Measurements from ENCODE around the gene SYTL1. TPM values are rescaled to one million over a fixed set of nuclear protein-coding genes. Genes with fewer than 3 reads are reported as not detected.

The SYTL1 gene
- total RNA-seq, 3 donors from 2014 or later (not counting 1 experiment from before 2014, with no cell fraction given), result 244 to 312 (median 273) TPM

GRCh38 chr1:27327964-27328363 lies 13.9 kb upstream of the SYTL1 start:
- TF ChIP-seq, protein P1, sequence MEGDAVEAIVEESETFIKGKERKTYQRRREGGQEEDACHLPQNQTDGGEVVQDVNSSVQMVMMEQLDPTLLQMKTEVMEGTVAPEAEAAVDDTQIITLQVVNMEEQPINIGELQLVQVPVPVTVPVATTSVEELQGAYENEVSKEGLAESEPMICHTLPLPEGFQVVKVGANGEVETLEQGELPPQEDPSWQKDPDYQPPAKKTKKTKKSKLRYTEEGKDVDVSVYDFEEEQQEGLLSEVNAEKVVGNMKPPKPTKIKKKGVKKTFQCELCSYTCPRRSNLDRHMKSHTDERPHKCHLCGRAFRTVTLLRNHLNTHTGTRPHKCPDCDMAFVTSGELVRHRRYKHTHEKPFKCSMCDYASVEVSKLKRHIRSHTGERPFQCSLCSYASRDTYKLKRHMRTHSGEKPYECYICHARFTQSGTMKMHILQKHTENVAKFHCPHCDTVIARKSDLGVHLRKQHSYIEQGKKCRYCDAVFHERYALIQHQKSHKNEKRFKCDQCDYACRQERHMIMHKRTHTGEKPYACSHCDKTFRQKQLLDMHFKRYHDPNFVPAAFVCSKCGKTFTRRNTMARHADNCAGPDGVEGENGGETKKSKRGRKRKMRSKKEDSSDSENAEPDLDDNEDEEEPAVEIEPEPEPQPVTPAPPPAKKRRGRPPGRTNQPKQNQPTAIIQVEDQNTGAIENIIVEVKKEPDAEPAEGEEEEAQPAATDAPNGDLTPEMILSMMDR (IDR thresholded peaks at IDR 0.05), result no peak
- H3K9me3 Mint-ChIP-seq, result no peaks in the 10 kb centered on the region
- Histone ChIP-seq H3K4me1 (ENCODE audit: control insufficient read depth, insufficient read depth, low read length) (peaks cover 23% of the 10 kb centered on the region), H3K36me3 (ENCODE audit: control insufficient read depth, insufficient read depth, low read length) (peaks cover 50% of the 10 kb centered on the region), H3K4me3 (ENCODE audit: low read length) (no peak overlapping the region), H3K27ac (ENCODE audit: low read length) (no peak overlapping the region), H3K27me3 (ENCODE audit: control insufficient read depth, insufficient read depth, low read length) (no peaks in the 10 kb centered on the region), H3K9me3 (ENCODE audit: control insufficient read depth, insufficient read depth, low read length) (no peaks in the 10 kb centered on the region)
- H3K27ac Mint-ChIP-seq, result peak overlapping the region; percentile 14 to 19
- H3K27me3 Mint-ChIP-seq (ENCODE audit: low read depth in 2 of 2), result no peaks in the 10 kb centered on the region
- DNase-seq (no peak), ATAC-seq (no peak)
- WGBS (ENCODE audit: insufficient coverage), result 97% methylated on average over 5 of the region's 5 CpGs
- H3K4me3 Mint-ChIP-seq, result no peak overlapping the region
- peaks cover 55 to 70% of the 10 kb centered on the region in 2 donors for H3K4me1 Mint-ChIP-seq
- intact Hi-C loops (cut with micrococcal nuclease), result no loop called here
- no peaks in the 10 kb centered on the region for H3K36me3 Mint-ChIP-seq

DNA sequence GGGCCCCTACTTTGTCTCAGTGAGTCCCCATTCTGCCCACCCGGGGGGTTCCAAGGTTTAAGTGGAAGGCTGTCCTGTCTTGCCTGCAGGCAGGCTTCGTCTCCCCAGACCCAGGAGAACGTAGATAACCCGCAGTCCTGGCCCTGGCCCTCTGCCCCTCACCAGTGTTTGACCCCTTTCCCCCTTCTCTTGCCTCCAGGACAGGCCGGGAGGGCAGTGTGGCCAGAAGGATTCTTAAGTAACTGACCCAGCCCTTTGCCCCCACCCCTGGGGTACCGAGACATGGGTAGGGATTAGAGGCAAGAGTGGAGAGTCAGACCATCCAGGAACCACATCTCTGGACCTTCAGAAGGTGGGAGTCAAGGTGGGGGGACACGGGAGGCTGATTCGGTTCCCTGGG lies 11.0 kb upstream of the SYTL1 start:
- 92% methylated on average over 8 of the region's 8 CpGs for WGBS (ENCODE audit: insufficient coverage)
- H3K4me3 Mint-ChIP-seq, result no peak overlapping the region
- ATAC-seq (no peak), DNase-seq (no peak)
- Histone ChIP-seq H3K27me3 (ENCODE audit: control insufficient read depth, insufficient read depth, low read length) (no peaks in the 10 kb centered on the region), H3K9me3 (ENCODE audit: control insufficient read depth, insufficient read depth, low read length) (no peaks in the 10 kb centered on the region), H3K4me3 (ENCODE audit: low read length) (no peak overlapping the region), H3K4me1 (ENCODE audit: control insufficient read depth, insufficient read depth, low read length) (peaks cover 21% of the 10 kb centered on the region), H3K27ac (ENCODE audit: low read length) (no peak overlapping the region), H3K36me3 (ENCODE audit: control insufficient read depth, insufficient read depth, low read length) (peaks cover 63% of the 10 kb centered on the region)
- no peaks in the 10 kb centered on the region for H3K27me3 Mint-ChIP-seq (ENCODE audit: low read depth in 2 of 2)
- H3K9me3 Mint-ChIP-seq, result no peaks in the 10 kb centered on the region
- no peaks in the 10 kb centered on the region for H3K36me3 Mint-ChIP-seq
- TF ChIP-seq, protein P1 (IDR thresholded peaks at IDR 0.05), result no peak
- H3K4me1 Mint-ChIP-seq, result peaks cover 39 to 54% of the 10 kb centered on the region in 2 donors
- peak overlapping the region; percentile 69 to 78 for H3K27ac Mint-ChIP-seq
- intact Hi-C loops (cut with micrococcal nuclease), result no loop called here

DNA sequence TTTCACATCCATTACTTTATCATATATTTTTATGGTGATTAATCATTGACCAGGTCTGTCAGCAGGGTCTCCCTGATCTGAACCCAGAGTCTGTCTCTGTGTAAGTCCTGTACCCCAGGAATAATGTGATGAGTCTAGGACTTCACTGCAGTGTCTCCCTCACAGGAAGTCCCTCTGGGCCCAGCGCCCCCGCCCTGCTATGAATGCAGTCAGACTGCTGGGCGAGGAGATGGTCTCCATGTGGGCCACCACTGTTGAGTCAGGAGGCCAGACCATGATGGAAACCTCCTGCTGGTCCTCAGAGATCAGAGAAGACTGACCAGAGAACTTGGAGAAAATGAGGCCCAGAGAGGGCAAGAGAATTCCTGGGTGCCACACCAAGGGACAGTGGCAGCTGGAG lies 10.4 kb upstream of the SYTL1 start:
- 80% methylated on average over 3 of the region's 3 CpGs for WGBS (ENCODE audit: insufficient coverage)
- peak overlapping the region; percentile 69 to 78 for H3K27ac Mint-ChIP-seq

More for the DNA sequence above, 10.4 kb upstream of the SYTL1 start:
- intact Hi-C loops (cut with micrococcal nuclease), result no loop called here
- no peak overlapping the region for H3K4me3 ChIP-seq (ENCODE audit: low read length)
- DNase-seq, result no peak
- TF ChIP-seq, protein P1 (IDR thresholded peaks at IDR 0.05), result no peak
- no peaks in the 10 kb centered on the region for H3K27me3 ChIP-seq (ENCODE audit: control insufficient read depth, insufficient read depth, low read length)
- no peak for ATAC-seq
- Mint-ChIP-seq H3K9me3 (no peaks in the 10 kb centered on the region), H3K27me3 (ENCODE audit: low read depth in 2 of 2) (no peaks in the 10 kb centered on the region), H3K4me1 (peaks cover 34 to 49% of the 10 kb centered on the region in 2 donors), H3K4me3 (no peak overlapping the region), H3K36me3 (no peaks in the 10 kb centered on the region)
- H3K9me3 ChIP-seq (ENCODE audit: control insufficient read depth, insufficient read depth, low read length), result no peaks in the 10 kb centered on the region
- H3K27ac ChIP-seq (ENCODE audit: low read length), result no peak overlapping the region
- H3K36me3 ChIP-seq (ENCODE audit: control insufficient read depth, insufficient read depth, low read length), result peaks cover 64% of the 10 kb centered on the region
- peaks cover 21% of the 10 kb centered on the region for H3K4me1 ChIP-seq (ENCODE audit: control insufficient read depth, insufficient read depth, low read length)
